ENCODE data around the gene PPP1R12B.
"Not testable (repeated sequence)": the region's sequence is repeated elsewhere in the genome, so short reads cannot be mapped to it uniquely, and the experiment has no call there.

PPP1R12B gene

DNA sequence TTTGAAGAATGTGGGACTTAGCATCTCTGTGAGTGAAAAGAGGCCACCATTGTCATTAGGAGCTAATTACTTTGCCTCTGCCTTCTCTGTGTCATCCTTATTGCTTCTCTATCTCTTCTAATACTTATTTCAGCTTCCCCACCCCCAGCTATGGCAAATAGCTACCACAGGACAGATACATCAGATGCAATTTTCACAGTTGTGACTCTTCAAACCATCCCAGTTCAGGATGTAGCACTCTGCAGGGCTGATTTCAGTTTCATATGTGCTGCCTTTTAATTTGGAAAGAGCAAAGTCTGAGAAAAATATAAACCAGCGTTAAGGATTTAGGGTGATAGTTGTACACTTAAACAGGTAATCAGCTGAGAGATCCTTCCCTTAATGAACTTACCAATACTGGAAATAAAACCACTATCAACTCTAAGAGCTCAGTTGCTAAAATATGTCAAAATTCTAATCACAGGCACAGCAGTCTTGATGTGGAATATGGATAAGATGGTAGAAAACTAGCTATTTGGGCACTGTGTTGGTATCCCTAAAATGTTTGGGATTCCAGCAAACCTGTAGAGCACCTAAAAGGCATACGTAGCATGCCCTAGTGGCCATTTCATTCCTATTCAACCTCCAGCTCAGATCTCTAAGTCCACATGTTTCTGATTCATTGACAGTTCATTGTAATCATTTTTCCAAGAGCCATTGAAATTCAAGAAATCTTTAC, 213.4 kb downstream of the PPP1R12B start:
- no peak for DNase-seq (ENCODE audit: low spot score)

DNA sequence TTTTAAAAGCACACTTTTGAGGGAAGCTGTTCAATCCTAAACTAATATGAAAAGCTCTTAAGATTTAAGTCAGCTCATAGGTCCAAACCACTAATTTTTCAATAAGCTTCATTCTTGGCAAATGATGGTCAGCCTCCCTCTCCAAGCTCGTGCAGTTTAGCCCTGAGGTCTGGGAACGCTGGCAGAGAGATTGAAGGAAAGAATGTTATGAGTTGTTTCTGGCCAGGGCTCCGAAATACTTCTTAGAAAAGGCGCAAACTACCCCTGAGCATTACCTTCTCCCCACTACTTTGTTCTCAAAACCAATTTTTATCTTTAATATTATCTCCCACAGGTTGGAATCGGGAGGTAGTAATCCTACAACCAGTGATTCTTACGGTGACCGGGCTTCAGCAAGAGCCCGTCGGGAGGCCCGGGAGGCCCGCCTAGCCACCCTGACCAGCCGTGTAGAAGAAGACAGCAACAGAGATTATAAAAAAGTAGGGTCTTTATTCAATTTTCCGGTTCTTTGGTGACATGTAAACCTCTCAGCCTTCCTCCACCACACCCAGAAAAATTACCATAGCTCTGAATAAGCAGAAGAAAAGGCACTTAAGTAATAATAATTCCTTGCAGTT, 214.1 kb downstream of the PPP1R12B start:
- DNase-seq (ENCODE audit: low spot score): no peak

DNA sequence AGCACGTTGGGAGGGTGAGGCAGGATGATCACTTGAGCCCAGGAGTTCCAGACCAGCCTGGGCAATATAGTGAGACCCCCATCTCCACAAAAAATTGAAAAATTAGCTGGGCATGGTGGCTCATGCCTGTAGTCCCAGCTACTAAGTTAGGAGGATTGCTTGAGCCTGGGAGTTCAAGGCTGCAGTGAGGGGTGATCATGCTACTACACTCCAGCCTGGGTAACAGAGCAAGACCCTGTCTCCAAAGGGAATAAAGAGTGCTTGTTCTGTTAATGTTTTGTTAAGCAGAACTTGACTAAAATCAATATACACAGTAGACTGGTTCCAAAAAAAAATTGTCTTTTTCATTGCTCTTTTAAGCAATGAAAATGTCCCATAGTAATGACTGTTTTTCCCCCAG, 215.3 kb downstream of the PPP1R12B start:
- DNase-seq (ENCODE audit: low spot score): no peak

DNA sequence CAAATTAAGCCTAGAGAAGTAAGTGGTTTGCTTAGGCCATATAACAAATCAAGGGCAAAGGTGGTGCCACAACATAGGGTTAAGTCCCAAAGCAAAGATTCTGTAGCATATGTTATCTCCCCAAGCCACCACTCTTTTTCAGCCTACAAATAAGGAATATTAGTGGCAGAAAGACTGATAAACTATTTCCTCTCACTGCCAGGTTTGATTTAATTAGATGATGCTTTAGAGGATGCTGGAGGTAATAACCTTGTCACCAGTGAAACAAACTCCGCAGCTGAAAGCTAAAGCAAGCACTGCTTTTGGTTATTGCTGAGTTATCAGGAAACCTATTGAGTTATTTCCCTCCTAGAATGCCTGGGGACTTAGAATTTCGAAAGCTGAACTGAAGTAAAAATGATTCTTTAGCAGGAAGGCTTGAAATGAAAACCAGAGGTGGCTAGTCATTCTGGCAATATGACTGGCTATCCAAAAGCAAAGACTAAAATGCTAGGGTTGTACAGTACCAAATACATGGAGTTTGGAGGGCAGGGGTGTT, 216.5 kb downstream of the PPP1R12B start:
- DNase-seq (ENCODE audit: low spot score): no peak

DNA sequence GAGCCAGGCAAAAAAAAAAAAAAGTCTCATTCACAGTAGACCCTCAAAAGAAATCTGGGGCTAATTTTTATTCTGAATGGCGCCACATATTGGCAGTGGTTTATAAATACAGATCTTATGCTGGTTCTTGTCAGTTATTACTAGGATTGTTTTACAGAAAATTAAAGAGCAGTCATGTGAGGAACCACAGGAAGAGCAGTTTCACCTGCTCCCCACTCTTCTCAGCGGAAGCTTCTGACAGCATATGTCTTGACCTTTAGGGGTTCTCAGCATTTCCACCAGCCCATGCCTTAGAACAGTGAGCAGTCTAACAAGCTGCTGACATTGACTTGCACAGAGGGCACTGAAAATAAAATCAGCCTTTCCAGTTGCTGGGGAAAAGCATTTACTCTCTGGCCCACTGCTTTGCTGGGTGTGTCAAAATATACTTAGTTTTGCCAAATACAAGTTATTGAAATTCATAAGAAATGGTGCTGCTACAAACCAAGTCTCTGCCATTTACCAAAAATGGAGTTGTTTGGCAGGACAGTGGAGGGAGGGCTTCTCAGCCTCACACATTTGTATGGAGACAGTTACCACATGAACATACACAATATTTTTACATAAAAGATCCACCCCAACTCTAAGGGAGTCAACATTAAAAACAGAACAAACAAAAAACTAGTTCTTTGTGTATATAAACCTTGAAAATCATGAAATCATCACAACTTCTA, 217.5 kb downstream of the PPP1R12B start:
- no peak for DNase-seq (ENCODE audit: low spot score)

DNA sequence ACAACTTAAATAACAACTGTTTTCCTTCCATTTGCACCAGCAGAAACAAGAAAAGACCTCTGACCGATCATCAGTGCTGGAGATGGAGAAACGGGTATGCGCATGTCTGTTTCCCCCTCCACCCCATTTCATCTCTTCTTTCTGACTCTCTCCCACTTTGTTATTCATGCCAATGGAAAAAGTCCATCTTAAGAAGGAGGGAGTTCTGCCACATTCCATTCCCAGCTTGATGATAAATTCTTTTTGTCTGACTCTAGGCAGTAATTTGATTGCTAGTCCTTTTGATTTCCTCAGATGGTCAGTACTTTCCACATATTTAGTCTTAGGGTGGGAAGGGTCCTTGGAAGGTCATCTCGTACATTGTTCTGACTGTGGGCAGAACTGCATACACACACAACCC, 219.2 kb downstream of the PPP1R12B start:
- no peak for DNase-seq (ENCODE audit: low spot score)

DNA sequence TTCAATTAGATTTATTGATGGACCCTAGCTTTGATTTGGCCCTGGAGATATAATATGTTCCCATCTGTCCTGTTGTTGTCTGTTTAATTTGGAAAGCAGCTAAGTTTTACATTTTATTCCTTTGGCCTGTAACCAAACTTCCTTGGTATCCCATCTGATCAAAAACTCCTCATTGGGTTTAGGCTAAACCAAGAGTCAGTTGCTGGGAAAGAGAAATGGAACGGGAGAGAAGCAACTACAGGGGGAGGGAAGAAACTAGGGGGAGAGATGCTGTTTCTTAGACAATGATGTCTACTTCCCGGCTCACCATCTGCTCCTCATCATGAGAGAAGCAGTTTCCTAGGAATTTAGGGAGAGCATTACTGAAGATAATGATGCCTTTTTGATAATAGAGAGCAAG, 219.9 kb downstream of the PPP1R12B start:
- no peak for DNase-seq (ENCODE audit: low spot score)

DNA sequence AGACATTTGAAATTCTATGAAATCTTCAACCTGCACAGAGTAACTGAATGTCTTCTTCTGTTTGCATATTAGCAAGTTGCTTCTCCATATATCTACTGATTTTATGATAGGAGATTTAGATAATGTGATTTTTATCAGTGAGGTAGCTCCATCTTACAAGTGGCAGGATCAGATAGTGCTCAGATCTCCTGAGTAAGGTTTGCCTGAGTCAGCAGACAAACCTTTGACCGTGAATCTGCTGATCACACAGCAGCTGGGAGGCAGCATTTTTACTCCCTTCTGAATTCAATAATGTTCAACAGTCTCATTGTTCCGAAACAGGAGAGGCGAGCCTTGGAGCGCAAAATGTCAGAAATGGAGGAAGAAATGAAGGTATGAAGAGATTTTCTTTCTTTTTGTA, 220.3 kb downstream of the PPP1R12B start:
- no peak for DNase-seq (ENCODE audit: low spot score)

DNA sequence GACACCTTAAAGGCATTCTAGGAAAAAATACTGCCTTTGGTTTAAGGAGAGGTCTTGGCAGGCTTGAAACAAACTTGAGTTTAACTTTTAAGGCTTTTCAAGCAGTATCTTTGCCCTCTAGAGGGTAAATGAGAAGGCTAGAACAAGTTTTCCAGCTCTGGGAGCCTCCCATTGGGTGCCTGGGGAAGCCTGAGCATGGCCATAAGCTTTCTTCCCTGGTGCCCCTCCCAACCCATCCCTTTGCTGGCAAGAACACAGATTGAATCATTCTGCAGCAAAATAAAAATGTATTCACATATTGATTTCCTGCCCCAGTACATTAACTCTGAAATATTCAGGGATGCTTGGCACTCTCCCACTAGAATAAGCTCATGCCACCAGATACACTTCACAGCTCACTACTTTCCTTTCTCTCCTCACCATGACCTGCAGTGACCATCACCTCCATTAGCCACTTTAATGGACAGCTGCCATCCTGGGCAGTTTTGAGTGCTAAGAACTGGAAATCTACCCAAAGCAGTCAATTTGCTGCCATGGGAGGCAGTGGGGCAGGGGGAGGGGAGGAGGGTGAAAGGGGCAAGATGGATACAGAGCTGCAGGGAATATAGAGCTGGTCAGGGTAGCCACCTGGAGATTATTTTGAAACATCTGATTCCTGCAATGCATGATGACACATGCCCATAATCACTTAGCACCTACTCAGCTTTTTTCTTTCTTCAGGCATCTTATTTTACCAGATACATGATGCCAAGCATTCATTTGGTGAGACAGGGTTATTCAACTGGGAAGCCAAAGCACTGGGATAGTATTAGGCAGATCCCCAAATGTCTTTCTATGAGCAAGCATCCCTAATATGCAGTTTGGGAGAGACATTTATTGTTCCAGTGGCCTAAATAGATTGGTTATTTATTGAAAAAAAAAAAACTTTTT, 221.2 kb downstream of the PPP1R12B start:
- no peak for DNase-seq (ENCODE audit: low spot score)

DNA sequence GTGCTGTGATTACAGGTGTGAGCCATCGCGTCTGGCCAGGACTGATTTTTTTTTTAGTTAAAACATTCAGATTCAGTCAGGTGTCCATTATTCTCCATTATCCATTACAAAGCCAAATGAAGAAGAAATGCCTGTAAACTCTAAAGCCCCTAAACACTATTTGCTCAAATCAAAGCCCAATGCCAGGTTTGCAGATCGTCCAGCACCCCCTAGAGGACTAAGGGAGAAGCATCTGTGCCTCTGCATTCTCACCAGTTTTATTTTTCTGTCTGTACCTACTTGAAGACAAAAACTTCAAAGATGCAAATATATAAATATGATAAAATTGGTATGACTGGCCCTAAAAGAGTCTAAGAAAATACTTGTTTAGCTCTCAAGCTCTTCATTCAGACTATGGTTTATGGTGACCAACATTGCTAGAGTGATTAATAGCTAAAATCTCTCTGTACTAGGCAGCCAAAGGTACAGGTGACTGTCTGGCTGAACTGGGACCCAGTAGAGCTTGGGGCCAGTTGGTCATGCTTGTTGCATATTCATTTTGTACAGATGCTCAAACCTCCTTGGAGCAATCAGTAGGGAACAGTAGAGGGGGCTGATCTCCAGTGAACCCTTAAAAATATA, 223.3 kb downstream of the PPP1R12B start:
- DNase-seq (ENCODE audit: low spot score): peak; percentile 33

DNA sequence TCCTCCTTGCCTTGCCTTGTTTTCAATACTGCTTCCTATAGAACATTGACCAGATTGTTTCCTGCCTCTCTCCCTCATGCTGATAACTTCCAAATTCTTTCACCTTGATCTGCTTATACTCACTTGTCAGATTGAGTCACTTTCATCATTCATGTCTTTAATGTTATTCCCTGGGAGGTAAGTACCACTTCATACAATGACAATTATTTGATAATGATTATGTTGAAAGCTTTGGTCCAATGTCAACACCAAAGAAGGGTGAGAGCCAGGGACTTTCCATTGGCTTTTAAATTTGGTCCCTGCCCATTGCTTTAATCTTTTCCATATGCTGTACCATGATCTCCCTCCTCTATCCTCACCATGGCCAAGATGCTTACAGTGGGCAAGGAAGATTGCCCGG, 224.4 kb downstream of the PPP1R12B start:
- no peak for DNase-seq (ENCODE audit: low spot score)

DNA sequence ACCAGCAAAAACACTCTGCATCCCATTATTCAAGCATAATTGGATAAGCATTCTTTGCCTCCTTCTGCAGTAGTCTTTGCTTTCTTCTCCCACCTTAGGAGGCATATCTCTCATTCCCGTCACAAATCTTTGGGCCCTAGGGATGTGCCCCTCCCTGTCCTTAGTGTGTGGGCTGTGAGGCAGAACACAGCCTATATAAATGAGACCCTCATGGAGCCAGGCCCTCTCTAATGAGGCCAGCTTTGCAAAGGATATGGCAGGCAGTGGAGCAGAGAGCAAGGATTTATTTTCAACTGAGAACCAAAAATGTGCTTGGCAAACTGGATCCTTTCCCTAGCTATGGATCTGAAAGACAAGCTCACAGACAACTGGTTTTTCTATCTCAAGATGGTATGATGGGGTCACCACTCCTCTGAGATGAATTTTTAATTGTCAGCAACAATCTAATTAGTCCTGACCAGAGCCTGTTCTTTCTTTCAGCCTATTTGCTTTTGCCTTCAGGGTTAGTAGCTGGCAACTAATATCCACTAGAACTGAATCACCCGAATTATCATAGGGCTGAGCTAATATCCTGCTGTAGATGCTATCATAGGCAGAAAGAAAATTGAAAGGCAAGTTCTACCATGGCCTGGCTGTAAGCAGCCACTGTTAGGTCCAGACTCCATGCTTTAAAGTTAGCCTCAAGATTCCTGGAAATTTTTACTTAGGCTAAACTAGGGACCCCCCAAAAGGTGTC, 227.6 kb downstream of the PPP1R12B start:
- DNase-seq (ENCODE audit: low spot score): no peak

DNA sequence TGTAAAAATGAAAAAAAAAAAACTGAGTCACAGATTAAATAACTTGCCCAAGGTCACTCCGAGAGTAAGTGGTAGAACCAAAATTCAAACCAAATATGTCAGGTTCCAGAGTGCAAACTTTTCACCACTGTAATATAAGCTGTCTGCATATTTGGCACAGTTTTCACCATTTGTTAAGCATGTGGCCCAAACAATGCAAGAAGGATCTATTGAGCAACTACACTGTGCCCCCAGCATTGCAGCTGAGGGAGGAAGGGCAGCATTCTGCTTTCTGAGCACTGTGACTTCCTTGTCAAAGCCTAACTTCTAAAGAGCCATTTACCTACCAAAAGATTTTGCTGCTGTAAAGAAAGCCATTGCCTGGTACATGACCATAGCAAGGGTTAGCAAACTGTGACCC, 228.3 kb downstream of the PPP1R12B start:
- DNase-seq (ENCODE audit: low spot score): no peak

DNA sequence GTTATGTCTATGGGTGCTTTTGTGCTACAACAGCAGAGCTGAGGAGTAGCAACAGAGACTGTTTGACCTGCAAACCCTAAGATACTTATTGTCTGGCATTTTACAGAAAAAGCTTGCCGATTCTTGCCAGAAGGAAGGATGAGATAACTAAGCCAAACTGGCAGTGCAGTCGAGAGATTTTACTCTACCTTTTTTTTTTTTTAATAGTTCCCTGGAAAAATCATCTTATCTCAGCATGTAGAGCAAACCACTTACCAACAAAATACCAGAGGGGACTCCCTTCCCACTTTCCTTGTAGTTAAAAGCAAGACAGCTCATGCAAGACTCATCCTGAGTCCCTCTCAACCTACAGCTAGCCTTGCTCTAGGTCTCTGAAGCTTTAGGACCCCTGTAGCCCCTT, 228.9 kb downstream of the PPP1R12B start:
- DNase-seq (ENCODE audit: low spot score): no peak

DNA sequence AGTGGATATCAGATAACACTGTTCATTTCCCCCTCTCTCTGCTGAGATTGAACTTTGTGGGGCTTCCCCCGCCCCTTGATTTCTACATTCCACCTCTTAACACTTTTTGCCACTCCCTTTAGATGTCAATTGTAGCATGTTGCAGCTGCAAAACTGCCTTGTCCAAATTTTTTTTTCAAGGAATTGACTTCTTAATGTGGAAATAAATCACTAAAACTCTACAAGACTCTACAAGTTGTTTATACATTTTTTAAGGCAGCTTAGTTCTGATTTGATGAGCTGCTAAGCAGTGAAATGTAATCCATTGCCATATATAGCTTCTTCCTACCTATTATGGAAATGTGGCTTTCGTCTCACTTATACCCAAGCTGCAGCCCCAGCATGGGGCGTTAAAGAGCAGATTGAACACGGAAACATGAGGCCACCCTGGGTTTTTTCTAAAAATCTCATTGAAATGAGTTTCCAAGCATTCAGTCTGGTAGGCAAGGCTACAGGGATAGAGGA, 229.6 kb downstream of the PPP1R12B start:
- DNase-seq (ENCODE audit: low spot score): no peak

DNA sequence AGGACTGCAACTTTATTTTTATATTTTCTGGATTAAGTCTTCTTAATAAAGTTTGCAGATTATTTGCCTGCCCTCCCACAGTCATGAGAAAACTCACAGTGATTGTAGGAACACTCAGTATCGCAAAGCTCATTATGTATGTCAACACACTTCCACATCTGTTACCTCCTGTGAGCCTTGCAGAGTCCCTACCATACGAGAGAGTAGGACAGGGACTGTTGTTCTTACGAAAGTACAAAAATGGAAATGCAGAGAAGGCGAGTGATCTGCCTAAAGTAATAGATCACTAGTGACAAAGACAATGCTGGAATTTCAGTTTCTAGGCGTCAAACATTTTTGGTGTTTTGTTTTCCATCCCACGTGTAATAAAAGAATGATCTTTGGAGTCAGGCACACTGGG, 230.1 kb downstream of the PPP1R12B start:
- DNase-seq (ENCODE audit: low spot score): no peak

DNA sequence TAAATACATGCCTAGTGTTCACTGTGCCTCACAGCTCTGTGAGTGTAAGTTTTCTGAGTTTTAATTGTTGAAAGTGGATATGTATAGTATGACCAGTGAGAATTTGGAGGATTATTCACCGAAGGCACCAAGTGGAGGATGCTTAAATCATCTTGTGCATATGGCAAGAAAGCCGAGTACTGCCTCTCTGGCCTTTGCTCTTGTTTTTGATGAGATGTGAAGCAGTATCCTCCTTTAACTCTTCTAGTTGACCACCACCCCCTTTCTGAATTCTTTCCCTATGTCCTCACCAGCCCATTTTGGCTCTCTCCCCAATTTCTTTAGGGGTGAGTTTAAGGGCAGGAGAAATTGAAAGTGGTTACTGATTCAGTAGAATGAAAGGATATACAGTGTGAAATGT, 231.3 kb downstream of the PPP1R12B start:
- DNase-seq (ENCODE audit: low spot score): no peak

DNA sequence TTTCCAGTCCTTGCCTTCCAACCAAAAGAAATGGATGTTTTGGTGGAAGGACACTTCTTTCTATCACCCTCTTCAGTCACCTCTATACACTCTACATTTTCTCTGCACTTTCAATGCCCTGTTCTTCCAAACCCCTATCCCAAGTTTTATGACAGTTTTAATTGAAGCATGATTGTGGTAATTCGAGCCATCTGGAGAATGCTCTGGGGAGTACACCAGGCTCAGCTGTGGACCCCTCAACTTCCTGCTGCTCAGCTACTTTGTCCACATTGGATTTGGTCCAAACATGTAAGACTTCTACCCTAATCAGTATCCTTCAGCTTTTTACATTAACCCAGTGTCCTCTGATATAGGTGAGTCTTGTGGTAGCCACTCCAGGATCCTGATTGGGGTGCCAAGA, 232.1 kb downstream of the PPP1R12B start:
- DNase-seq (ENCODE audit: low spot score): no peak

DNA sequence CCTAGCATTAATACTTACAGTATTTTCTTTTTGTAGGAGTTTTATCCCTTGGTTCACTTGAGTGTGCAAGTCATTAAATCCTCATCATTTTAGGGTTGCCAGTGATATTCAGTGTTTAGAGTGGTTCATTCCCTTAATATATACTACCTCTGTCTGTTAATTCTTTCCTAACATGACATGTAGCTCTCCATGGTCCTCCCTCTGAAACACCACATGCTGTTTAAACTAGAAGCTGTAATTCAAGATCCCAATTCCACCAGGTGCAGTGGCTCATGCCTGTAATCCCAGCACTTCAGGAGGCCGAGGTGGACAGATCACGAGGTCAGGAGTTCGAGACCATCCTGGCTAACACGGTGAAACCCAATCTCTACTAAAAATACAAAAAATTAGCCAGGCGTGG, 233.9 kb downstream of the PPP1R12B start:
- DNase-seq (ENCODE audit: low spot score): not testable (repeated sequence)

DNA sequence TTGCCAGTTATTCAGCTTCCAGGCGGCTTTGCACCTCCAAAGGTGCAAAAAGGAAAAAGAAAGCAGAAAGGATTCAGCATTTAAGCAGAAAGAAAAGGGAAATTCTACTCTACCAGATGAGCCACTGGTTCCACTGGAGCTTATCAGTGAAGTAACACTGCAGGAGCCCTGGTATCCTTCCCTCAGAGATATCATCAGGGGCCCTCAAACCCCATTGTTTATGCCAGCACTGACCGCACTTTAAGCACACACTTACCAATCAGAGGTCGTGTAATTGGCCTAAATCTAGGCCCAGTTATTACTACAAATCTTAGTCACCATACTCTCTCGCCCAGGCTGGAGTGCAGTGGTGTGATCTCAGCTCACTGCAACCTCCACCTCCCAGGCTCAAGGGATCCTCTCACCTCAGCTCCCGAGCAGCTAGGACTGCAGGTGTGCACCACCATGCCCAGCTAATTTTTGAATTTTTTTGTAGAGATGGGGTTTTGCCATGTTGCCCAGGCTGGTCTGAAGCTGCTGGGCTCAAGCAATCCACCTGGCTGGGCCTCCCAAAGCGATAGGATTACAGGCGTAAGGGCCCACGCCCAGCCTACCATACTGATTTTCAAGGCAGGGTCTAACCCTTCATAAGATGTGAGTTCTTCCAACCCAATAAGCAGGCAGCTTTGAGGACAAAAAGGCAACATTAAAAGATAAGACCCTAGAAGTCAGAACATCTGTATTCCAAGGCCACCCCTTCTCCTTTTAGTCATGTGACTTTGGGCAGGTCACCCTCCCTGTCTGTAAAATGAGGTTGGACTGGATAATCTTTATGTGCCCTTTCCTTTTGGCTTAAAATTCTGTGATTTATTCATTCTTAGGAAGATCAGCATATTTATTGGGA, 236.4 kb downstream of the PPP1R12B start:
- no peak for DNase-seq (ENCODE audit: low spot score)

Data from hematopoietic multipotent progenitor cell treated with erythropoietin and hydrocortisone succinate and interleukin-3 and kit ligand, for 17 days (in vitro differentiated cells).